Testis (tissue), 2 donors: ENCODE data around the gene LENEP.

Experiments used
- POLR2A ChIP-seq: fragments of 450-650 bp; IDR thresholded peaks from one replicate; pipeline ENCODE4 v1.6.1; 2017; ENCODE audit warnings: antibody characterized with exemption, mild to moderate bottlenecking, moderate library complexity
- TF ChIP-seq, protein P1 (sequence below), 3 experiments: fragments of 450-650 bp in 2 of 3; fragments of 200-600 bp in 1 of 3; sonication (generic) in 1 of 3; IDR thresholded peaks; one replicate each; pipeline ENCODE4 v1.5.1; 2016 to 2019; ENCODE audit warnings: antibody characterized with exemption in 3 of 3, mild to moderate bottlenecking in 2 of 3, moderate library complexity in 1 of 3

DNA sequence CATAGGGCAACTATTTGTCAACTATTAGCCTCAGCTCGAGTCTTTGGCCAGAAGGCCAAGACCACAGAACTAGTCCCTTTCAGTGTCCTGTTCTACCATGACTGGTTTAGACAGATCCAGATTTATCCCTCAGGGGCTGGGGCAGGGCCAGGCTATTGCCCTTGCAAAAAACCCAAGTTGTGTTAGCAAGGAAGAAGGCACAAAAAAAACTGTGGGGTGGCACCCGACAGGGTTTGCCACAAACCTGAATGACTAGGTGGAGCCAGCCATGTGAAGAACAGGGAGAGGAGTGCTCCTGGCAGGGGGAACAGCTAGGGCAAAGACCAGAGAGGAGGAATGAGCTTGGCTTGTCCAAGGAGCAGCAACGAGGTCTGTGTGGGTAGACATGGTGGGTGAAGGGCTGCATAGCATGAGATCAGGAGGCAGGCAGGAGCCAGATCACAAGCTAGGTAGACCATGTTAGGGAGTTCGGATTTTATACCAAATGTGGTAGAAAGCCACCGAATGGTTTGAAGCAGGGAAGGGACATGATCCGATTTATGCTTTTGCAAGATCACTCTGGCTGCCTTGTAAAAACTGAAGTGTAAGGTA, 44.6 kb downstream of the LENEP start:
- TF ChIP-seq, protein P1, sequence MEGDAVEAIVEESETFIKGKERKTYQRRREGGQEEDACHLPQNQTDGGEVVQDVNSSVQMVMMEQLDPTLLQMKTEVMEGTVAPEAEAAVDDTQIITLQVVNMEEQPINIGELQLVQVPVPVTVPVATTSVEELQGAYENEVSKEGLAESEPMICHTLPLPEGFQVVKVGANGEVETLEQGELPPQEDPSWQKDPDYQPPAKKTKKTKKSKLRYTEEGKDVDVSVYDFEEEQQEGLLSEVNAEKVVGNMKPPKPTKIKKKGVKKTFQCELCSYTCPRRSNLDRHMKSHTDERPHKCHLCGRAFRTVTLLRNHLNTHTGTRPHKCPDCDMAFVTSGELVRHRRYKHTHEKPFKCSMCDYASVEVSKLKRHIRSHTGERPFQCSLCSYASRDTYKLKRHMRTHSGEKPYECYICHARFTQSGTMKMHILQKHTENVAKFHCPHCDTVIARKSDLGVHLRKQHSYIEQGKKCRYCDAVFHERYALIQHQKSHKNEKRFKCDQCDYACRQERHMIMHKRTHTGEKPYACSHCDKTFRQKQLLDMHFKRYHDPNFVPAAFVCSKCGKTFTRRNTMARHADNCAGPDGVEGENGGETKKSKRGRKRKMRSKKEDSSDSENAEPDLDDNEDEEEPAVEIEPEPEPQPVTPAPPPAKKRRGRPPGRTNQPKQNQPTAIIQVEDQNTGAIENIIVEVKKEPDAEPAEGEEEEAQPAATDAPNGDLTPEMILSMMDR (IDR thresholded peaks at IDR 0.05): no peak
- no peak for TF ChIP-seq POLR2A
